ENCODE results near the gene SPTSSA.

The SPTSSA gene

GRCh38 chr14:34475163-34475562 is 13.1 kb upstream of the SPTSSA start:
- no peak overlapping the region for H3K4me3 Mint-ChIP-seq
- H3K9me3 Mint-ChIP-seq: no peaks in the 10 kb centered on the region
- TF ChIP-seq CTCF (IDR thresholded peaks at IDR 0.05; ENCODE audit: unreplicated experiment in 3 of 3): no peak
- no peak overlapping the region for H3K27ac Mint-ChIP-seq
- H3K27me3 Mint-ChIP-seq (ENCODE audit: low read depth): no peaks in the 10 kb centered on the region
- H3K4me1 Mint-ChIP-seq: no peaks in the 10 kb centered on the region
- H3K36me3 Mint-ChIP-seq (ENCODE audit: low read depth): no peaks in the 10 kb centered on the region

GRCh38 chr14:34474187-34474679 is 12.2 kb upstream of the SPTSSA start:
- Mint-ChIP-seq H3K9me3 (no peaks in the 10 kb centered on the region), H3K27me3 (ENCODE audit: low read depth) (no peaks in the 10 kb centered on the region), H3K27ac (no peak overlapping the region), H3K36me3 (ENCODE audit: low read depth) (no peaks in the 10 kb centered on the region), H3K4me3 (no peak overlapping the region), H3K4me1 (no peaks in the 10 kb centered on the region)
- TF ChIP-seq CTCF (IDR thresholded peaks at IDR 0.05; ENCODE audit: unreplicated experiment in 3 of 3): no peak

GRCh38 chr14:34472706-34473279 is 10.8 kb upstream of the SPTSSA start:
- Mint-ChIP-seq H3K27ac (no peak overlapping the region), H3K9me3 (no peaks in the 10 kb centered on the region), H3K36me3 (ENCODE audit: low read depth) (no peaks in the 10 kb centered on the region), H3K4me3 (no peak overlapping the region), H3K27me3 (ENCODE audit: low read depth) (no peaks in the 10 kb centered on the region), H3K4me1 (no peaks in the 10 kb centered on the region)
- TF ChIP-seq CTCF (IDR thresholded peaks at IDR 0.05; ENCODE audit: unreplicated experiment in 3 of 3): no peak

- no peak overlapping the region for H3K27ac Mint-ChIP-seq
- H3K9me3 Mint-ChIP-seq: no peaks in the 10 kb centered on the region
- H3K27me3 Mint-ChIP-seq (ENCODE audit: low read depth): no peaks in the 10 kb centered on the region
- TF ChIP-seq CTCF (IDR thresholded peaks at IDR 0.05; ENCODE audit: unreplicated experiment in 3 of 3): no peak
- H3K4me1 Mint-ChIP-seq: no peaks in the 10 kb centered on the region
- H3K4me3 Mint-ChIP-seq: no peak overlapping the region
- no peaks in the 10 kb centered on the region for H3K36me3 Mint-ChIP-seq (ENCODE audit: low read depth)
These were observed 8.3 kb upstream of the SPTSSA start for GRCh38 chr14:34470319-34470718.

- H3K4me3 Mint-ChIP-seq: no peak overlapping the region
- no peak for TF ChIP-seq CTCF (IDR thresholded peaks at IDR 0.05; ENCODE audit: unreplicated experiment in 3 of 3)
- no peaks in the 10 kb centered on the region for H3K27me3 Mint-ChIP-seq (ENCODE audit: low read depth)
- H3K36me3 Mint-ChIP-seq (ENCODE audit: low read depth): no peaks in the 10 kb centered on the region
- no peaks in the 10 kb centered on the region for H3K9me3 Mint-ChIP-seq
- H3K27ac Mint-ChIP-seq: no peak overlapping the region
- H3K4me1 Mint-ChIP-seq: no peaks in the 10 kb centered on the region
These were observed 4.7 kb upstream of the SPTSSA start for GRCh38 chr14:34466691-34467090.

Measured in nephron (organoid).